DOHH2 (cell line): ENCODE data around the gene RASSF3.

Experiments
- EZH2phosphoT487 ChIP-seq: fragments of 200-600 bp; sonication (generic); IDR thresholded peaks from 2 replicates; pipeline ENCODE4 v1.6.1; 2017; ENCODE audit warnings: borderline replicate concordance, mild to moderate bottlenecking, antibody characterized with exemption, low read length, moderate library complexity, mixed read lengths
- TF ChIP-seq, protein P1 (sequence below): fragments of 200-600 bp; sonication (generic); IDR thresholded peaks from one replicate; pipeline ENCODE4 v1.5.1; 2014; ENCODE audit warnings: antibody characterized with exemption, mild to moderate bottlenecking, low read depth, low read length; ENCODE audit not compliant: poor library complexity, severe bottlenecking

DNA sequence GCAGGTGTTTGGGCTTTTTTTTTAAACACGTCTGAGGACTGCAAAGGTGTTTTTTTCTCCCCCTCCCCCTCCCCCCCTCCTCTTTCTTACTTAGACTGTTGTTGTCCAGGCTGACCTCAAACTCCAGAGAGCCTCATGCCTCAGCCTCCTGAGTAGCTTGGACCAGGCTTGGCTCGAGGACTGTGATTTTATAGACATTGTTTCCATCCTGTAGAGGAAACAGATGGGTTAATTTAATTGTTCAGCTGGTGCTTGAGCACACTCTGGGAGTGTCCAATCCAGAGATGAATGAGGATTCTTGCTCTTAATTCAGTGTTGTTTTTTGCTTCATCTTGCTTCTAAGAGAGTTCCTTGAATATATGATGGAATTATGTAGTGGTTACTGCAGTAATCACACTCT, 42.1 kb downstream of the RASSF3 start:
- TF ChIP-seq, protein P1, sequence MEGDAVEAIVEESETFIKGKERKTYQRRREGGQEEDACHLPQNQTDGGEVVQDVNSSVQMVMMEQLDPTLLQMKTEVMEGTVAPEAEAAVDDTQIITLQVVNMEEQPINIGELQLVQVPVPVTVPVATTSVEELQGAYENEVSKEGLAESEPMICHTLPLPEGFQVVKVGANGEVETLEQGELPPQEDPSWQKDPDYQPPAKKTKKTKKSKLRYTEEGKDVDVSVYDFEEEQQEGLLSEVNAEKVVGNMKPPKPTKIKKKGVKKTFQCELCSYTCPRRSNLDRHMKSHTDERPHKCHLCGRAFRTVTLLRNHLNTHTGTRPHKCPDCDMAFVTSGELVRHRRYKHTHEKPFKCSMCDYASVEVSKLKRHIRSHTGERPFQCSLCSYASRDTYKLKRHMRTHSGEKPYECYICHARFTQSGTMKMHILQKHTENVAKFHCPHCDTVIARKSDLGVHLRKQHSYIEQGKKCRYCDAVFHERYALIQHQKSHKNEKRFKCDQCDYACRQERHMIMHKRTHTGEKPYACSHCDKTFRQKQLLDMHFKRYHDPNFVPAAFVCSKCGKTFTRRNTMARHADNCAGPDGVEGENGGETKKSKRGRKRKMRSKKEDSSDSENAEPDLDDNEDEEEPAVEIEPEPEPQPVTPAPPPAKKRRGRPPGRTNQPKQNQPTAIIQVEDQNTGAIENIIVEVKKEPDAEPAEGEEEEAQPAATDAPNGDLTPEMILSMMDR, result no peak
- no peak for TF ChIP-seq EZH2phosphoT487
